Activated CD4-positive, alpha-beta T cell treated with anti-CD3 and anti-CD28 coated beads, Interleukin-2, amount 10 ng/mL, durations not matched to agents 7 days and 5 days (primary cell): ENCODE results near the gene LRRTM4. TPM values are rescaled to one million over a fixed set of nuclear protein-coding genes. Genes with fewer than 3 reads are reported as not detected.

ENCODE experiments used
- CTCF ChIA-PET: fragments of 350-600 bp; sonication (Branson Sonifier 250); formaldehyde crosslinking; loops from one replicate; lab custom pipeline; 2021; ENCODE audit warnings: antibody characterized with exemption; lab: Charles Lee
- POLR2A ChIA-PET: fragments of 350-600 bp; sonication (Branson Sonifier 250); formaldehyde crosslinking; loops from one replicate; lab custom pipeline; 2021; ENCODE audit warnings: antibody characterized with exemption; lab: Charles Lee
- DNase-seq: peaks from one replicate; pipeline ENCODE4 v3.0.0-alpha.2; 2020
- H3K27ac Mint-ChIP-seq: one replicate; pipeline ENCODE4 v1.8.0; 2021; ENCODE audit warnings: mild to moderate bottlenecking, moderate library complexity, mixed read lengths
- H3K27me3 Mint-ChIP-seq: one replicate; pipeline ENCODE4 v1.8.0; 2021; ENCODE audit warnings: mixed read lengths
- H3K36me3 Mint-ChIP-seq: one replicate; pipeline ENCODE4 v1.8.0; 2021; ENCODE audit warnings: low read depth, mixed read lengths
- H3K4me1 Mint-ChIP-seq: one replicate; pipeline ENCODE4 v1.8.0; 2021; ENCODE audit warnings: mixed read lengths
- H3K4me3 Mint-ChIP-seq: one replicate; pipeline ENCODE4 v1.8.0; 2021; ENCODE audit warnings: mild to moderate bottlenecking, moderate library complexity, mixed read lengths
- H3K9me3 Mint-ChIP-seq: one replicate; pipeline ENCODE4 v1.8.0; 2021; ENCODE audit warnings: mixed read lengths
- total RNA-seq, 2 experiments: library from RNA; stranded (reverse); gene quantifications; one replicate each; pipeline ENCODE4 v1.2.3, GENCODE V29; 2021

Gene LRRTM4
- total RNA-seq, 2 experiments from 2014 or later = not detected

GRCh38 chr2:77513191-77513590 lies 9.0 kb downstream of the LRRTM4 start:
- Mint-ChIP-seq H3K27ac (no peak overlapping the region), H3K9me3 (no peaks in the 10 kb centered on the region), H3K4me3 (no peak overlapping the region), H3K36me3 (no peaks in the 10 kb centered on the region), H3K27me3 (no peaks in the 10 kb centered on the region), H3K4me1 (no peaks in the 10 kb centered on the region)
- no peak for DNase-seq
- ChIA-PET POLR2A (no interaction called here), CTCF (no interaction called here)

DNA sequence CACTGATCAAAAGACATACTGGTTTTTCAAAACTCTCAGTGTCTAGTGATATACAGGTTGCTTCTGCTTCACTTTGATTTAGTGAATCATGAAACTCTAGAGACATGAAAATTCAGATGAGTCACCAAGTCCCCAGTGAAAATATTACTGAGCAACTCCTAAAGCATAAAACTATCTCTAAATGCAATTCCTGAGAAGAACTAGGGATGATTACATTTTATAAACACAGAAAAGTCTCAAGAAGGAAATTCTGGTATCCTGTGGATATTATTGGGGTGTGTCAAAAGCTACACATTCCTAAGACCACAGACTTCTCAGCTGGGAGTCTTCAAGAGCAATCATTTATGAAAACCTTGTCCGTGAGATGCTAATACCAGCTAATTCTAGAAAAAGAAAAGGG lies 9.7 kb downstream of the LRRTM4 start:
- Mint-ChIP-seq H3K36me3 (no peaks in the 10 kb centered on the region), H3K9me3 (no peaks in the 10 kb centered on the region), H3K27ac (no peak overlapping the region), H3K4me1 (no peaks in the 10 kb centered on the region), H3K27me3 (no peaks in the 10 kb centered on the region), H3K4me3 (no peak overlapping the region)
- no peak for DNase-seq
- ChIA-PET POLR2A (no interaction called here), CTCF (no interaction called here)

DNA sequence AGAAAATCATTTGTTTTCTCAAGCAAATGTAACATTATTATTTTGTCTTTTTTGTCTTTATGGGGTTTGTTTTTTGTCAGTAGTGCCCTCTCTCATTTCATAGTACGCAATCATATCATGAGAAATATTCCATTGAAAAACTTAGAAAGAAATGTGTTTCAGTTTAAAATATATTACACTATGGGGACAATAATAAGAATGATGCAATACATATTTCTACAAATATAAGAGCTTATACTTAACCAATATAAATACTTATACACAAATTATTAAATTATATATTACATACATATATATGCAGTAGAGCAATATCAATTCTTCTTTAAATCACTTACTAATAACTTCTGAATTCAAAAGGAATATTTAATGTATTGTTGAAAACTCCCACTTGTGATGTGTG lies 13.7 kb downstream of the LRRTM4 start:
- Mint-ChIP-seq H3K27me3 (no peaks in the 10 kb centered on the region), H3K27ac (no peak overlapping the region), H3K4me3 (no peak overlapping the region), H3K9me3 (no peaks in the 10 kb centered on the region), H3K4me1 (no peaks in the 10 kb centered on the region), H3K36me3 (no peaks in the 10 kb centered on the region)
- CTCF ChIA-PET = no interaction called here
- POLR2A ChIA-PET = no interaction called here
- DNase-seq = no peak

DNA sequence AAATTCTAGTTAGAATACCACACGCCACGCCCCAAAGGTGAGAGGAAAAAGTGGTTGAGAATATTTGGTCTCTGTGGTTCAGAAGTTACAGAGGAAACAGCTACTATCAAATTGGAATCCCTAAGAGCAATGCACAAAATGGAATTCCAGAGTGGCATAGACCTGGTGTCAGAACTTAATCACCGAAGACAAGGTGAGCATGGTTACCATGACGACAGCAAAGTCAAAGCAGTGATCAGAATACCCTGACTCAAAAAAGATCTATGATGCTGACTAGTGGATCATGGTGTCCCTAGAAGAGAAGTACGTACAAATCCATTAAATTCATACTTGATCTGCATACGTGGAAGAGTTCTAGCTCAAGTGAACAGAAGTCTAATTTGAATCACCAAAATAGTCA lies 14.5 kb downstream of the LRRTM4 start:
- H3K4me3 Mint-ChIP-seq = no peak overlapping the region
- ChIA-PET POLR2A (no interaction called here), CTCF (no interaction called here)
- no peak for DNase-seq
- no peaks in the 10 kb centered on the region for H3K9me3 Mint-ChIP-seq
- H3K27ac Mint-ChIP-seq = no peak overlapping the region
- H3K27me3 Mint-ChIP-seq = no peaks in the 10 kb centered on the region
- H3K36me3 Mint-ChIP-seq = no peaks in the 10 kb centered on the region
- H3K4me1 Mint-ChIP-seq = no peaks in the 10 kb centered on the region

- CTCF ChIA-PET = no interaction called here
- no peaks in the 10 kb centered on the region for H3K4me1 Mint-ChIP-seq
- H3K27me3 Mint-ChIP-seq = no peaks in the 10 kb centered on the region
- H3K4me3 Mint-ChIP-seq = no peak overlapping the region
- POLR2A ChIA-PET = no interaction called here
- no peak for DNase-seq
- H3K36me3 Mint-ChIP-seq = no peaks in the 10 kb centered on the region
- H3K27ac Mint-ChIP-seq = no peak overlapping the region
- peaks cover 2% of the 10 kb centered on the region for H3K9me3 Mint-ChIP-seq
These were observed 34.0 kb downstream of the LRRTM4 start for GRCh38 chr2:77488141-77488540.

DNA sequence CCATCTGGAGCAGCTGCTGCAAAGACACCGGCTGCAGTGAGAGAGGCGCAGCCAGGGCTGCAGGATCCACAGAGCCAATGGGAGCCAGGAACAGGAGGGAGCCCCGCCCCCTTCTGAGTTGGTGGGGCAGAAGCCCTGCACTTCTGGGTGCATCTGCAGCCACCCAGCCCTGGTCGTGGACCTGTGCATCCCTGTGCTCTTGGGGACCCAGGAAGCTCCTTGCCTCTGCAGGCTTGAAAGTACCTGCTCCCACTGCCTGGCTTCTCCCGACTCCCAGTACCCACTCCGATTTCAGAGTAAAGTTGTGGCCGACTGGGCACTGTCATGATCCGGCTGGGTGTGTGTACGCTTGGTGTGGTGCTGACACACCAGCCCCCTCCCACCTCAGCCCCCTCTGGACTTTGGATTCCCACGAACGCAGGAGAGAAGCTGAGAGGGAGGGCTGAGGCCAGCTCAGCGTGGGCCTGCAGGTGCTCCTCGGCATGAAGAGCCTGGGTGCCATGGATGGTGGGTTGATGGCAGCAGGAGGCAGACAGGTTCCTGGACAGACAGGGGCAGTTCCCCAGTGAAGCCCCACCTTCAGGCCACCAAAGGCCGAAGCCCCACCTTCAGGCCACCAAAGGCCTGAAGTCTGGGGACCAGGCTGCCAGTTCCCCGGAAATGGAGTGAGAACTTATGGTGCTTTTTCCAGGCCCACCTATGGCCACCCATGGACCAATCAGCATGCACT lies 34.9 kb downstream of the LRRTM4 start:
- no peaks in the 10 kb centered on the region for H3K27me3 Mint-ChIP-seq

GRCh38 chr2:77484026-77484425 lies 38.1 kb downstream of the LRRTM4 start:
- POLR2A ChIA-PET = no interaction called here
- Mint-ChIP-seq H3K4me1 (no peaks in the 10 kb centered on the region), H3K4me3 (no peak overlapping the region), H3K27me3 (no peaks in the 10 kb centered on the region), H3K36me3 (no peaks in the 10 kb centered on the region), H3K9me3 (peaks cover 4% of the 10 kb centered on the region), H3K27ac (no peak overlapping the region)
- CTCF ChIA-PET = no interaction called here
- no peak for DNase-seq

More for the DNA sequence above, 34.9 kb downstream of the LRRTM4 start:
- H3K36me3 Mint-ChIP-seq = no peaks in the 10 kb centered on the region
- ChIA-PET POLR2A (no interaction called here), CTCF (no interaction called here)
- H3K27ac Mint-ChIP-seq = no peak overlapping the region
- peaks cover 2% of the 10 kb centered on the region for H3K9me3 Mint-ChIP-seq
- H3K4me3 Mint-ChIP-seq = no peak overlapping the region
- H3K4me1 Mint-ChIP-seq = no peaks in the 10 kb centered on the region
- no peak for DNase-seq

DNA sequence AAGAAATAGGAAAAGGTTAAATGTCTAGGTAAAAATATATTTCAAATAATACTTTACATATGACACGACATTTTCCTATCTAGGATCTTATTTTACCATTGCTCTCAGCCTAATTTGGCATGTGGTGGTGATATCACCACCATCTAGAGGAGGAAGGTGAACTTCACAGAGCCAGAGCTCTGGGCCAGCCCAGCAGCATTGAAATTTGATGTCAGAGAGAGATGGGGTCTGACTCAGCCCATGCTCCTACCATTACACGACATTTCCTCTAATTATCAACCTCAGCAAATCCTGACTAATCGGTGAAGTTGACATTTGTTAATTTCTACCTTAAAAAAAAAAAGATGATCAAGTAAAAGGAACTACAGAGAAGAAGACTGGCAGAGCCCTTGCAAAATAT lies 42.3 kb downstream of the LRRTM4 start:
- POLR2A ChIA-PET = no interaction called here
- Mint-ChIP-seq H3K4me3 (no peak overlapping the region), H3K27me3 (no peaks in the 10 kb centered on the region), H3K36me3 (no peaks in the 10 kb centered on the region), H3K4me1 (no peaks in the 10 kb centered on the region), H3K9me3 (peaks cover 4% of the 10 kb centered on the region), H3K27ac (no peak overlapping the region)
- CTCF ChIA-PET = no interaction called here
- no peak for DNase-seq

DNA sequence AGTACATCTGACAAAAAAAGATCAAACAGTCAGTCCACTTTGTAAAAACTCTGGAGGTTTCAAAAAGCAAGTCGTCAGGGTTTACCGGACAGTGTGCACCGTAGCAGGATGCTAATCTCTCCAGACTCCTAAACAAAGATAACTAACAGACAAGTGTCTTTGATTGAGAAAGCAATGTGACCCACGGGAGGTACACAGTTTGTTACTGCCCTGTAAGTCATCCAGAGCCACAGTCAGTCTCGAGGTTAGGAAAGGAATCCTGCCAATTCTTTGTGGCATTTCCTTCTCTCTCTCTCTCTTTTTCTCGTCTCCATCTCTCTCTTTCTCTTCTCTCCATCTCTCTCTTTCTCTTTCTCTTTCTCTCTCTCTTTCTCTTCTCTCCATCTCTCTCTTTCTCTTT lies 42.8 kb downstream of the LRRTM4 start:
- Mint-ChIP-seq H3K27me3 (no peaks in the 10 kb centered on the region), H3K9me3 (peaks cover 4% of the 10 kb centered on the region), H3K36me3 (no peaks in the 10 kb centered on the region), H3K4me1 (no peaks in the 10 kb centered on the region), H3K4me3 (no peak overlapping the region), H3K27ac (no peak overlapping the region)
- ChIA-PET CTCF (no interaction called here), POLR2A (no interaction called here)
- no peak for DNase-seq

GRCh38 chr2:77470096-77470495 lies 52.1 kb downstream of the LRRTM4 start:
- Mint-ChIP-seq H3K27me3 (no peaks in the 10 kb centered on the region), H3K9me3 (no peaks in the 10 kb centered on the region), H3K4me1 (no peaks in the 10 kb centered on the region), H3K4me3 (no peak overlapping the region), H3K27ac (no peak overlapping the region), H3K36me3 (no peaks in the 10 kb centered on the region)
- ChIA-PET CTCF (no interaction called here), POLR2A (no interaction called here)
- no peak for DNase-seq

DNA sequence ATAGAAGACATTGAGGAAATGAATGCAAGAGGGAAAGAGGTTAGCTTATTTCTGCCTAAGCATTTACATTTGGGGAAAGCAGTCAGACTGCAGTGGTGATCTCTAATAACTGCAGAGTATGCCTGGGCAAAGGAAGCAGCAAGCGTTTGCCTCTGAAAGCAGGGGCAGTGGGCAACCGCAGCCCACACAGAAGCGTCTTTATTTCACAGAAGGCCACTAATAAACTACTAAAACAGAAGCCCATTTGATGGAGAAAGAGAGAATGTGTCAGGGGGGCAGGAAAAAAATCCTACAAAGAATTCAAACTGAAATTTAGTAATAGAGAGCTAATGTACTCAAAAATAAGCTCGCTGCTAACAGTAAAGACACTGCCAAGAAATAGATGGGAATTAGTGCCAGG lies 53.1 kb downstream of the LRRTM4 start:
- DNase-seq = no peak
- CTCF ChIA-PET = no interaction called here
- POLR2A ChIA-PET = no interaction called here
- Mint-ChIP-seq H3K4me3 (no peak overlapping the region), H3K36me3 (no peaks in the 10 kb centered on the region), H3K9me3 (no peaks in the 10 kb centered on the region), H3K27ac (no peak overlapping the region), H3K4me1 (no peaks in the 10 kb centered on the region), H3K27me3 (no peaks in the 10 kb centered on the region)

DNA sequence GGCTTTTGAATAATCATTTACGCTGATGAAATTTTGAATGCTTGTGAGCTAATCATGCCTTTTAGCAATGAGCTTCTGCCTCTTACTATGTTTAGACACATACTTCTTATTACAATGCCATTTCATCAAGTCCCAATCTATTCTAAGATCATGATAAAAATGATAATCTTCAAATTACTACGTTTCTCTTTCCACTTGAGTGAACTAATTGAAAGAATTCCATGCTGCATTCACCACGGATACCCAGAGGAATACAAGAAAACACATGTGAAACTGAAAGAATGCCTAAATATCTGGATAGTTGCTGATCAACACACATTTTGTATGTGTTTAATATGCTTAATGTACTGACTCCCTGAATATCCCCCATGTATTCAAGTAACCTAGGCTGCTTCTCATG lies 62.3 kb downstream of the LRRTM4 start:
- POLR2A ChIA-PET = no interaction called here

DNA sequence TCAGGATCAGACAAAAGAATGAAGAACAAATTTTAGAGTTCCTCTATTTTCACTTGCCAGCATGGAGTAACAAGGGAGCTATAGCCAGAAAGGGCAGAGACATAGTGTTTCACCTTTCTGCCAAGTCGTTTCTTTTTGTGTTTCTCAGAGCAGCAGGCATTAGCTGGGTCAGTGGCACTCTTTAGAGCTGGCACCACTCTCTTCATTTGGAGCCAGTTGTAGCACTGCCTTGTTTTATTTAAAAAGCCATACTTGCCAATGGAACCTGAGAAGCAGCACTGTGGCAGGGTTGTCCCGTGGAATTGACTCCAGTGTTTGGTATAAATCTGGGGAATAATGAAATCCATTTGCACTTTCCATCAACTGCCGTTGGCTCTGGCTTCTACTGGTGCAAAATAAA lies 64.0 kb downstream of the LRRTM4 start:
- Mint-ChIP-seq H3K36me3 (no peaks in the 10 kb centered on the region), H3K4me3 (no peak overlapping the region), H3K9me3 (no peaks in the 10 kb centered on the region), H3K4me1 (no peaks in the 10 kb centered on the region), H3K27me3 (no peaks in the 10 kb centered on the region), H3K27ac (no peak overlapping the region)
- DNase-seq = no peak
- ChIA-PET CTCF (no interaction called here), POLR2A (no interaction called here)

More for the DNA sequence above, 62.3 kb downstream of the LRRTM4 start:
- no peak for DNase-seq
- Mint-ChIP-seq H3K36me3 (no peaks in the 10 kb centered on the region), H3K9me3 (no peaks in the 10 kb centered on the region), H3K27ac (no peak overlapping the region), H3K27me3 (no peaks in the 10 kb centered on the region), H3K4me1 (no peaks in the 10 kb centered on the region), H3K4me3 (no peak overlapping the region)
- CTCF ChIA-PET = no interaction called here

- H3K27ac Mint-ChIP-seq = no peak overlapping the region
- no peak overlapping the region for H3K4me3 Mint-ChIP-seq
- H3K36me3 Mint-ChIP-seq = no peaks in the 10 kb centered on the region
- H3K9me3 Mint-ChIP-seq = no peaks in the 10 kb centered on the region
- DNase-seq = no peak
- H3K27me3 Mint-ChIP-seq = no peaks in the 10 kb centered on the region
- ChIA-PET POLR2A (no interaction called here), CTCF (no interaction called here)
- no peaks in the 10 kb centered on the region for H3K4me1 Mint-ChIP-seq
These were observed 64.5 kb downstream of the LRRTM4 start for GRCh38 chr2:77457665-77458064.
